Activated CD8-positive, alpha-beta memory T cell treated with anti-CD3 and anti-CD28 coated beads for 4 hours (primary cell): Measurements from ENCODE around the gene SNRPN.
A peak's percentile ranks its signal among the peaks of the same experiment; 100 is the strongest.
"Not testable (repeated sequence)": the region's sequence is repeated elsewhere in the genome, so short reads cannot be mapped to it uniquely, and the experiment has no call there.

Experiments used
- DNase-seq, 2 donors: peaks; one replicate each; pipeline ENCODE4 v3.0.0-alpha.2; 2020; ENCODE audit warnings: low read depth in 2 of 2

The SNRPN gene

DNA sequence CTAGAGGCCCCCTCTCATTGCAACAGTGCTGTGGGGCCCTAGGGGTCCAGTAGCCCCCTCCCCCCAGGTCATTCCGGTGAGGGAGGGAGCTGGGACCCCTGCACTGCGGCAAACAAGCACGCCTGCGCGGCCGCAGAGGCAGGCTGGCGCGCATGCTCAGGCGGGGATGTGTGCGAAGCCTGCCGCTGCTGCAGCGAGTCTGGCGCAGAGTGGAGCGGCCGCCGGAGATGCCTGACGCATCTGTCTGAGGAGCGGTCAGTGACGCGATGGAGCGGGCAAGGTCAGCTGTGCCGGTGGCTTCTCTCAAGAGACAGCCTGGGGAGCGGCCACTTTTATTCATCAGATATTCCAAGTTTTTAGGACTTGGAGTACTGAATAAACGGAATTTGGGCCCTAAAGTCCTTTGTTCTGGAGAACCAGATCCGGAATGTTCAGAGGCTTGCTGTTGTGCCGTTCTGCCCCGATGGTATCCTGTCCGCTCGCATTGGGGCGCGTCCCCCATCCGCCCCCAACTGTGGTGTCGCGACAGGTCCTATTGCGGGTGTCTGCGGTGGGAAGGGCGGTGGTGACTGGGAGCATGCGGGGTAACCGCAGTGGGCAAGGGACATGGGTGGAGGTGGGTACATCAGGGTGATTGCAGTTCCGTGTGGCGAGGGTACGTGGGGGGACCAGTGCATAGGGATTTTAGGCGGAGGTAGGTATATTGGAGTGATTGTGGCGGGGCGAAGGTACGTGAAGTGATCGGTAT lies at the start of gene SNRPN, which contains the start of gene SNURF:
TSS of gene SNRPN (plus strand) at position 205 of the 748 bp plus-strand sequence. CDS start 19,467 bp downstream, outside the sequence.
TSS of gene SNURF (plus strand) at position 205 of the 748 bp plus-strand sequence. CDS start at position 267, 62 bp downstream.
- peak; percentile 32 to 33 for DNase-seq

DNA sequence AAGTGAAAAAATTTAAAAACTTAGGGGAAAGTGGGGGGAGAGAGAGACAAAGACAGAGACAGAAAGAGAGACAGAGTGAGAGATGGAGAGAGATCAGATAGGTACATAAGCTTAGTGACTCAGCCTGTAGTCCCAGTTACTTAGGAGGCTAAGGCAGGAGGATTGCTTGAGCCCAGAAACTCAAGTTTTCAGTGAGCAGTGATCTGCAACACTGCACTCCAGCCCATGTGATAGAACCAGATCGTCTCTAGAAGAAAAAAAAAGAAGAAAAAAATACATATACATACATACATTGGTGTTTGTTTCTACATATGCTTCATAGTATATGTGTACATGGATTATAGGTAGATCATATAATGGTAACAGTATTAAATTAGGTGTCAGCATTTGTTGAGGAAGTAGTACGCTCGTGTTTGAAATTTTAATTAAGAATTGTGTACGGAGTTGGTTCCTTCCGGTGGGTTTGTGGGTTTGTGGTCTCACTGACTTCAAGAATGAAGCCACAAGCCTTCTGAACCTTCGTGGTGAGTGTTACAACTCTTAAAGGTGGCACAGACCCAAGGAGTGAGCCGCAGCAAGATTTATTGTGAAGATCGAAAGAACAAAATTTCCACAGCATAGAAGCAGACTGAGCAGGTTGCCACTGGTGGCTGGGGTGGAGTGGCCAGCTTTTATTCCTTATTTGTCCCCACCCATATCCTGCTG lies 38.3 kb upstream of the SNRPN start:
- DNase-seq, result no peak

DNA sequence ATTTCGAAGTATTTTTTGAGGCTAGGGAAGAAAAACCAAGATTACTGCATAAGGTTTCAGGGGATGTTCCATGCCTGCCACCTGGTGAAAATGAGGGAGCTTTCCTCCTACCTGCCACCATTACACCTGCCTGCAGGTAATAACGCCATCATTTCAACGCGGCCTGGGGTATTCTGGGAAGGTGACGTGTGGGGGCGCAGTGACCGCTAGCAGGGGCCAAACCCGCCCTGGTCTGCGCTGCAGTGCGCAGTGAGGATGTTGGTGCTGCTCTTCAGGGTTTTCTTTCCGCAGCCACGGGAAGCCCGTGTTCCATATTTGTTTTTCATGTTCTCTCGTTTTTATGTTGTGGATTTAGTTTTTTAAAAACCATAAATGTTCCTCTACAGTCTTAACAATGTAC lies 37.4 kb upstream of the SNRPN start:
- DNase-seq, result no peak

DNA sequence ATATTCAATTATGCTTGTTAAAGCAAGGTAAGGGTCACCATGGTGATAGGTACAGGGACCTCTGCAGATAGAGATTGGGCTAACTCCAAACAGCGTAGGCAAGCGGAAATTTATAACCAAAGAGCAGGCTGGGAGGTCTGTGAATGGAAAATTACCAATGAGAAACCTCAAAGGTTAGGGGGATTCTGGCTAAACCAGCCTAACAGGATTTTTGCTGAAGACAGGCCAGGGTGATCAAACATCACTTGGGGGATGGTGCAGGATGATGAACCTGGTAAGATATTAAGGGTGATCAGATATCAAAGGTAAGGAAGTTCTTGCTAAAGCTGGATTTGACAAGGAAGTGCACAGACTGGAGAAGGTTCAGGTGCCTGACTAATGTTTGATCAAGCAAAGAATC lies 35.3 kb upstream of the SNRPN start:
- no peak for DNase-seq

DNA sequence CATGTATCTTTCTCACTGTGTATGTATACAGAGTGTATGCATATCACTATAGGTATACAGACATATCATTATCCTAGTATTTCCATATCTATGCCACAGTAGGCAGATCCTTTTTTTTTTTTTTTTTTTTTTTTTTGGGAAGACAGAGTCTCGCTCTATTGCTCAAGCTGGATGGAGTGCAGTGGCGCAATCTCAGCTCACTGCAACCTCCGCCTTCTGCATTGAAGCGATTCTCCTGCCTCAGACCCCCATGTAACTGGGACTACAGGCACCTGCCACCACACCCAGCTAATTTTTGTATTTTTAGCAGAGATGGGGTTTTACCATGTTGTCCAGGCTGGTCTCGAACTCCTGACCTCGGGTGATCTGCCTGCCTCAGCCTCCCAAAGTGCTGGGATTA lies 32.0 kb upstream of the SNRPN start:
- DNase-seq, result not testable (repeated sequence)

DNA sequence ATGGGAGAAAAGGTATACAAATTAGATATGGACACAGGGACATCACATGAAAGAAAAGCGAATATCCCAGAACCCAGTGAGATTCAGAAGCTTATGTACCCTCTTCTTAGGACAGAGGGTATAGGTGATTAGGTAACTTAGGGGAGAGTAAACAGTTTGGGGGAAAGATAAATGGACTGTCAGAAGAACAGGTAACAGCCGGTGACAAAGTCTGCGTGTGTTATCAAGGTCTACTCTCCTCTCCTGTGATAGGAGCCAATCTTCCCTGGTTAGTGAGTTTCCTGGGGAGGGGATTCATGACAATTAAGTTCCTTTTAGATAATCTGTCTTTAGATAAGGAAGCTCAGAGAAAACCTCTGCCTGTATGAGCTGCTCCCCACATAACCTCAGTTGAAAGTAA lies 30.6 kb upstream of the SNRPN start:
- DNase-seq, result no peak

DNA sequence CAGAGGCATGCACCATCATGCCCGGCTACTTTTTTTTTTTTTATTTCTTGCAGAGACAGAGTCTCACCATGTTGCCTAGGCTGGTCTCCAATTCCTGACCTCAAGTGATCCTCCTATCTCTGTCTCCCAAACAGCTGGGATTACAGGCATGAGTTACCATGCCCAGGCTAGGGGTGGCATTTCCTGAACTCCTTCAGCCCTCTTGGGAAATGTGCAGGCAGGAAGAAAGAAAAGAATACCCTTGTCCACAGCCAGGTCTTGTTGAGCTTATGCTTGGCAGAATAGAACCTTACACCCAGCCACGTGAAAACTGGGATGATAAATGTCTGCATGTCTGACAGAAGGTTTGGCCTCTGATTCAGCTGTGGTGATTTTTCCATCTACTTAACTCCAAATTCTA lies 30.2 kb upstream of the SNRPN start:
- no peak for DNase-seq

DNA sequence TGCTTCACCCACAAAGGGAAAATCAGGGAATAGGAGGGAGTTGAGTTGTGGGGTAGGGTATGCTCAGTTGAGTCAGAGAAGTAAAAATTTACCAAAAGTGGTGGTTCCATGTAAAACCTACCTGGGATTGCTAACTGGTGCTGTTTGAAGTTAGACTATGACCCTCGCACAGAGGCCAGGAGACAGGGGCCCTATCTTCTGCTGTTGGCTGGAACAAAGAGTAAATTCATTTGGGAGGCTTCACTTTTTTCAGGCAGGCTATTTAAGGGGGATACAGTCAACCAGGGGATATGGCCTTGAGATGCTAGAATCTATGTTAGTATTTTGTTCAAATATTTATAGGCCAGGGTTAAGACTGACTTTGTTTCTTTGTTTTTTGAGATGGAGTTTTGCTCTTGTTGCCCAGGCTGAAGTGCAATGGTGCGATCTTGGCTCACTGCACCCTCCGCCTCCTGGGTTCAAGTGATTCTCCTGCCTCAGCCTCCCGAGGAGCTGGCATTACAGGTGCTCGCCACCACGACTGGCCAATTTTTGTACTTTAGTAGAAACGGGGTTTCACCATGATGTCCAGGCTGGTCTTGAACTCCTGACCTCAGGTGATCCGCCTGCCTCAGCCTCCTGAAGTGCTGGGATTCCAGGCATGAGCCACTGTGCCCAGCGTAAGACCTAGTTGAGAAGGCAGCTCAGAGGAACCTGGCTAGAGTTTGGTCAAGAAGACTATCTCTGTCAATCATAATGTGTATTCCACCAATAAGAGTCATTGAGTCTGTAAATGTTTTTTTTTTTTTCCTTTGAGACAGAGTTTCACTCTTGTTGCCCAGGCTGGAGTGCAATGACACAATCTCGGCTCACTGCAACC lies 22.7 kb upstream of the SNRPN start:
- DNase-seq, result not testable (repeated sequence)

DNA sequence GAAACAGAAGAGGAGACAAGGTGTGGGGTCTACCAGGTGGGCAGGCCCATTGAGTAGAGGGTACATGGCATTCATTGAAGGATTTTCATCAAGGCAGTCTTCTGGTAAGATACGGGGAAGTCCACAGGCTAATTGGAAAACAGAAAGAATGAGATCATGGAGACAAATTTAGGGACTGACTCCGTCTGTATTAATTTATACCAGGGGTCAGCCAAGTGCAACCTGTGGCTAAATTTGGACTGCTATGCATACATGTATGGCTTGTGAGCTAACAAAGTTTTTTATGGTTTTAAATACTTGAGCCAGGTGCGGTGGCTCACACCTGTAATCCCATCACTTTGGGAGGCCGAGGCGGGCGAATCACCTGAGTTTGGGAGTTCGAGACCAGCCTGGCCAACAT lies 21.1 kb upstream of the SNRPN start:
- no peak for DNase-seq

DNA sequence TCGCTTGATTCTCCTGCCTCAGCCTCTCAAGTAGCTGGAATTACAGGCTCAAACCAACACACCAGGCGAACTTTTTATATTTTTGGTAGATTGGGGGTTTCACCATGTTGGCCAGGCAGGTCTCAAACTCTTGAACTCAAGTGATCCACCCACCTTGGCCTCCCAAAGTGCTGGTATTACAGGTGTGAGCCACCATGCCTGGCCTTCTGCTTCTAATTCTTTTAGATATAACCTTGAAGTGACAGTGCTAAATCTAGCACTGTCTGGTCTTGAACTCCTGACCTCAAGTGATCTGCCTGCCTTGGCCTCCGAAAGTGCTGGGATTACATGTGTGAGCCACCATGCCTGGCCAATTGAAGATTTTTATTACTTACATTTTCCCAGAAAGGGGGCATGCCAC lies 16.6 kb upstream of the SNRPN start:
- not testable (repeated sequence) for DNase-seq

DNA sequence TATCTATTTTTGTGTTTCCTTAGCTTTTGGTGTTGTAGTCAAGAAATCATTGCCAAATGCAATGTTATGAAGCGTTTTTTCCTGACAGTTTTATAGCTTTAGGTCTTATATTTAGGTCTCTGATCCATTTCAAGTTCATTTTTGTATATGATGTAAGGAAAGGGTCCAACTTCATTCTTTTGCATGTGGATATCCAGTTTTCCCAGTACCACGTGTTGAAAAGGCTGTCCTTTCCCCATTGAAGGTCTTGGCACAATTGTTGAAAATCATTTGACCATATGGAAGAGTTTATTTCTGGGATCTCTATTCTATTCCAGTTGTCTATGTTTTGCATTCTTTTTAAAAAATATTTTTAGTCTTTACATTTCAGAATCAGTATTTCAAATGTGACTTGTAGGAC lies 14.6 kb upstream of the SNRPN start:
- DNase-seq, result no peak

DNA sequence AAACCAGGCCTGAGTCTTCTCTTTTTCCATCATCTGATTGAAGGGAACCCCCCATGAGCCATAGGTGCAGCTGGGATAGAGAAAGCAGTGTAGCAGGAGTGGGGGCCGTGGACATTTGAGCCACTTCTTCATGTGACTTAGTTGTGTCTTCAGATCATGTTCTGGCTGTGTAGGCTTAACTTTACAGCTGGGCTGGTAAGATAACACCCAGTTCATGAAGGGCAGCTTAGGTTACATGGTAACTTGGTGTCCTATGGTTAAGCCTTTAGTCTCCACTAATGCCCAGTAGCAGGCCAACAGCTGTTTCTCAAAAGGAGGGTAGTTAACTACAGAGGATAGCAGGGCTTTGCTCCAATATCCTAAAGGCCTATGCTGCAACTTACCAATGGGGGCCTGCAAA lies 11.4 kb upstream of the SNRPN start:
- no peak for DNase-seq

DNA sequence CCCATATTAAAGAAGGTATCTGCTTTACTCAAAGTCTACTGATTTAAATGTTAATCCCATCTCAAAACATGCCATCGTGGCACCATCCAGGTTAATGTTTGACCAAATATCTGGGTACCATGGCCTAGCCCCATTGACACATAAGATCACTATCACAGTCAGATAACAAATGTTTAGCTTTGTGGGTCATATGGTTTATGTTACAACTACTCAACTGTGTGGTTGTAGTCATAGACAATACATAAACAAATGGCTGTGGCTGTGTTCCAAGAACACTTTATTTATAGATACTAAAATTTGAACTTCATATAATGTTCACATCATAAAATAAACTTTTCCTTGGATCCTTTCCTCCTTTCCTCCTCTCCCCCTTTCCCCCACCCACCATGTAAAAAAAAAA lies 9.8 kb upstream of the SNRPN start:
- DNase-seq, result no peak

DNA sequence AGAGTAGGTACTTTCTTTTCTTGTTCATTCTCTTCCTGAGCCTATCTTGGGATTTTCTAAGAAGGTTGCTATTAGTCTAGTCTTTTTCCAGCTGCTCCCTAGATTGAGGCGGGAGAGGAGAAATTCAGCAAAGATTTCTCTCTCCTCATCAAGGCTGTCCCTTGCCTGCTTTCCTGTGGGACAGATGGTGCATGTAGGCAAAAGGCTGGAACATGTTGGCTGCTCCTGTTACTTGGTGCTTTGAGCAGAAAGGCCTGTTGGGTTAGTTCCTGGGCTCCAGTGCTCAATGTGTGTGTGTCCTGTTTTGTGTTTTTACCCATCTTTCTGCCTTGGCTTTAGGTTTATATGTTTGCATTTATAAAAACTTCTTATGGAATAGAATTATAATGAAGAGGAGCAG lies 9.1 kb upstream of the SNRPN start:
- DNase-seq, result no peak

DNA sequence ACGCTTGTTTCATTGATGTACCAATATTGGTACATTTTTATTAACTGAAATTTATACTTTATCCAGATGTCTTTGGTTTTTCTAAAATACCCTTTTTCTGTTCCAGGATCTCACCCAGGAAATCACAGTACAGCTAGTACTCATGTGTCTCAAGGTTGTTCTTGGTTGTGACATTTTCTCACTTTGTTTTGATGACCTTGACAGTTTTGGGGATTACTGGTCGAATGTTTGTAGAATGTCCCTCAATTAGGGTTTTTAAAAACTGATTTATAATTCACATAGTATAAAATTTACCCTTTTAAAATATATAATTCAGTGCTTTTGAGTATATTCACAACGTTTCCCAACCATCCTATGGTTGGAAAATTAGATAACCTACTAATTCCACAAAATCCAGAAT lies 6.3 kb upstream of the SNRPN start:
- DNase-seq, result no peak

DNA sequence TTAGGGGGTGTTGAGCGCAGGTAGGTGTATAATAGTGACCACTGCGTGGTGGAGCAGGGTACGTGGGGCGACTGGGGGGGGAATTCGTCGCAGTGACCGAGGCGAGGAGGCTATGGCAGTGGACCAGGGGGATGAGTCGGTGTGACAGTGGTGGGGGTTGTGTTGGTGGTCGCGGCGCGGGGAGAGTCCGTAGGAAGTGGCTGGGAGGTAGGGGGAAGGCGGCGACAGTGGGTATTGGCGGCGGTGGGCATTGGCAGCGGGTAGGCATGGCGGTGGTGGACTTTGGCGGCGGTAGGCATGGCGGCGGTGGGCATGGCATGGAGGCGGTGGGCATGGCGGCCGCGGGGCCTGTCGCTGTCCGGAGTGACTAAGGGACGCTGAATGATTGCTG lies 739 bp downstream of the SNRPN start:
- no peak for DNase-seq

DNA sequence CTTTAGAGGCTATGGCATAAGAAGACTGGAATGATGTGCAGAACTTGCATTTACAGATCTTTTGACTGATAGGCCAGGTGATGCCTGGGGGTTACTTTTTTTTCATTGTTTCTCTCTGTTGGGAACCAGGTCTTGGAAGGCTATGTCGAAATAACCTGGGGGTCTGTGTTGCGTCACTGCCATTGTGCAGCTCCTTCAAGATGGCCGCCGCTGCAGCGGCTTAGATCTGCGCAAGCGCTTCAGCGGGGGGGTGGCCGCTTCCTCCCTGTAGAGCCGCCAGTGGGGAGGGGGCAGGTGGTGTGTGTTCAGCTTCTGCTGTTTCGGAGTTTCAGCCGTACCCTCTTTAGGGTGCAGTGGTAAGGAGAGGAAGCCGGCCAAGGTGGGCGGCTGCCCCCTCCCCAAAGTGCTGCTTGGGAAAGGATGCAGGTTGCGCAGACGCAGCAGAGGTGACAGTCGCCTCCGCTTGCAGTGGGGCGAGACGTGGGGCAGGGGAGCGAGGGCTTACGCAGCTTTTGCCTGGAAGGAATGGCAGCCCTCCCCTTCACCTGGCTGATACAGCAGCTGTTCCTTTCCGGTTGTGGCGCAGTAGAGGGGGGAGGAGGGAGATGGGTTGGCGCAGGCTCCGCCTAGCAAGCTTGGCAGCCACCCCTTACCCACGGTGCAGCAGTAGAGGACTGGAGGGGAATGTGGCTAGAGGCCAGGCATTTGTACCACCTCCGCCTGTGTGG lies 1.5 kb downstream of the SNRPN start:
- peak in 1 of 2 donors; percentile 54 for DNase-seq

DNA sequence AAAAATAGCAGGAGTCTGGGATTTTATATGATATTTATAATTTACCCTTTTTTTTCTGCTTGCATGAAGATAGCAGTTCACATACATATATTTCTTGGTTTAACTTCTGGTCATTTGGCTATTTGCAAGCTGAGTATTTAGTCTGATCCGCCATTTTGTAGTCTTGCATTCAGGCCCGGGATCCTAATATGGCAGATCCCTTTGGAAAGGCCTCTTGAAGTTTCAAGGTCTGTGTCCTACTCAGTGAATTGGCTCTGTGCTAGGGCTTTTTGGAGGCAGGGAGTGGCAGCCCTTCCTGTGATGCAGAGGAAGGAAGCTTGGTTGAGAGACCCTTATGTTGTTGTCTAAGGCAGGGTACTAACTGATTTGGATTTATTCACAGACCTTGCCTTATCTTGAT lies 2.9 kb downstream of the SNRPN start:
- DNase-seq, result no peak

DNA sequence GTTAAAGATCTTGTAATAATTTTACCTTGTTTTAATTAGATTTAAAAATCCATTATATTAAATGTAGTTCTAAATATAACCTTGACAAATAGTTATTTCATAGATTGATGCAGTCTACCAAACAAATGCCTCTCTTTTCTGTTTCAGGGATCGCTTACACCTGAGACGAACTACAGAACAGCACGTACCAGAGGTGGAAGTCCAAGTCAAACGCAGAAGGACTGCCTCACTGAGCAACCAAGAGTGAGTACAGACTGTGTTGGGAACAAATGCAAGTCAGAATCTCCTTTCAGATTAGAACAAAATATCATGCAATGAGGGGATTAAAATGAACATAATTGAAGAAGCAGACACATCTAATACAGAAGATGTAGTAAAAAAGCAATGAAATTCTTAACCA lies 7.2 kb downstream of the SNRPN start:
- no peak for DNase-seq

DNA sequence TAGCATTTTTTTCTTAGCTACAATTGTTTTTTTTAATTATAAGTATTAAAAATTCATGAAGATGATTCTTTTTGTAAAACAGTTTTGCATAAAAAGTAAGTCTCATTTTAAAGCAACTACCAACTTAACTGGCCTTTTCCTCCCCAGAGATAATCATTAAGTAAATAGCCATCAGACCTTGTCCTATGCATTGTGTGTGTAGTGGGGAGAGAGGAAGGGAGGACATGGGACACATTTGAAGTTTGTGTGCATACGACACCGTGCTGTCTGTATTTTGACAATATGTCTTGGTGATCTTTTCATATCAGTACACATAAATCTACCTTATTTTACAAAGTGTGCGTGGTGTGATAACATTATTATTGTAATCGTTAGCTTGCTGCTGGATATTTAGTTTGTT lies 8.1 kb downstream of the SNRPN start:
- DNase-seq, result no peak

DNA sequence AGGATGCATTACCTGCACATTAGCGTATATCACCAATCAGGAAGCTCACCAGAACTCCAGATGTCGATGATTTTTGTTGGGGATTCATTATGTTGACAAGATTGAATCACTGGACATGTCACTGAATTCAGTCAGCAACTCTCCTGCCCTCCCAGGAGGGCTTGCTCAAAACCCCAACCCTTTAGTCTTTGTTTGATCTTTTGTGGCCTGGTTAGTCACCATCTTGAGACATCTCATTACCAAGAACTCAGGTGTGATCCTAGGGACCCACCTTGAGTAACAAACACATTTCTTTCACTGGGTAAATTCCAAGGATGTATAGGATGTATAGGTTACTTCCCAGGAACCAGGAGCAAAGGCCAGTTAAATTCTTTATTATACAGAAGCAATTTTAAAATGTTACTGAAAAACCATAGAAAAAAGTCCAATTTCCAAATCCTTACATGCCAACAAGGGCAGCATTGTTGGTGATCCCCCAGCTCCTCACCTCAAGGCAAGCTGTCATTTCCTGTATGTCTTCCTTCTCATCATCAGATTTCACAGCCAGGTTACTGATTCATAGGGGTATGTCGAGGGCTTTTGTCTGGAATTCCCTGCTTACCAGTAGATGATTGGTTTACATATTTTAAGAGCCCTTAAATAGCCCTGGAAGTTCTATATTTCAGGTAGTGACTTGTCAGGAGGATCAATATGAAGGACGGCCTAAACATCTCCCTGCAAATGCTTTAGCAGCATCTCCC lies 11.7 kb downstream of the SNRPN start:
- DNase-seq, result no peak
